ENCODE measurements around the gene COQ9. TPM values are rescaled to one million over a fixed set of nuclear protein-coding genes. Genes with fewer than 3 reads are reported as not detected.

The COQ9 gene
- total and polyA plus RNA-seq, 2 experiments from 2014 or later = 26.6 to 36.3 TPM

DNA sequence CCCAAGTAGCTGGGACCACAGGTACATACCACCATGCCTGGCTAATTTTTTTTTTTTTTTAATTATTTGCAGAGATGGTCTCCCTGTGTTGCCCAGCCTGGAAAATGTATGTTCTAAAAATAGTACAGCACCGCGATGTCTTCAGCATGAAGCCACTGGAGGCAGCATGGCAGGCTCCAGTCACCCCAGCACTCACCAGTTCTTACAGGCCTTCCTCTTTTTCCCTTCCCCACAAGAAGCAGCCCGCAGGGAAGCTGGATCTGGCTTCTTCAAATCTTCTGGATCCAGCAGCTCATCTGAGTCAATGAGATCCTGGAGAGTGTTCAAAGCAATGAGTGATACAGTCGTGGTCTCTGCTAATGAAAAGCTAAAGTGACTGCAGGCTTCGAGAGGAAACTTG is 16.3 kb upstream of the COQ9 start:
- Histone ChIP-seq H3K27me3 (ENCODE audit: insufficient read depth) (no peaks in the 10 kb centered on the region), H3K79me2 (replicated peaks; ENCODE audit: insufficient read depth) (no peaks in the 10 kb centered on the region), H2AFZ (no peak overlapping the region), H3K4me1 (ENCODE audit: insufficient read depth) (no peaks in the 10 kb centered on the region), H3K4me2 (no peak overlapping the region), H3K9me2 (ENCODE audit: insufficient read depth) (no peaks in the 10 kb centered on the region), H3K27ac (ENCODE audit: low read depth) (no peak overlapping the region), H4K20me1 (replicated peaks; ENCODE audit: insufficient read depth) (0 out of 2 replicates have a peak, but pooled peaks cover 5% of the 10 kb centered on the region), H3F3A (replicated peaks; ENCODE audit: low read depth) (no peaks in the 10 kb centered on the region), H3K36me3 (ENCODE audit: insufficient read depth) (peaks cover 68% of the 10 kb centered on the region), H3K4me3 (no peak overlapping the region)
- TF ChIP-seq ZNF114 (CRISPR knock-in tag; IDR thresholded peaks at IDR 0.05) = no peak
- TF ChIP-seq JUNB (IDR thresholded peaks at IDR 0.05; ENCODE audit: unreplicated experiment) = no peak
- TF ChIP-seq EZH2phosphoT487 (IDR thresholded peaks at IDR 0.05; ENCODE audit: unreplicated experiment) = no peak
- TF ChIP-seq NANOG (IDR thresholded peaks at IDR 0.05; ENCODE audit: borderline replicate concordance) = no peak
- TF ChIP-seq EZH2 (IDR thresholded peaks at IDR 0.05; ENCODE audit: low read depth, unreplicated experiment) = no peak
- no peak for TF ChIP-seq STAT1 (IDR thresholded peaks at IDR 0.05; ENCODE audit: unreplicated experiment)
- TF ChIP-seq, protein P1, sequence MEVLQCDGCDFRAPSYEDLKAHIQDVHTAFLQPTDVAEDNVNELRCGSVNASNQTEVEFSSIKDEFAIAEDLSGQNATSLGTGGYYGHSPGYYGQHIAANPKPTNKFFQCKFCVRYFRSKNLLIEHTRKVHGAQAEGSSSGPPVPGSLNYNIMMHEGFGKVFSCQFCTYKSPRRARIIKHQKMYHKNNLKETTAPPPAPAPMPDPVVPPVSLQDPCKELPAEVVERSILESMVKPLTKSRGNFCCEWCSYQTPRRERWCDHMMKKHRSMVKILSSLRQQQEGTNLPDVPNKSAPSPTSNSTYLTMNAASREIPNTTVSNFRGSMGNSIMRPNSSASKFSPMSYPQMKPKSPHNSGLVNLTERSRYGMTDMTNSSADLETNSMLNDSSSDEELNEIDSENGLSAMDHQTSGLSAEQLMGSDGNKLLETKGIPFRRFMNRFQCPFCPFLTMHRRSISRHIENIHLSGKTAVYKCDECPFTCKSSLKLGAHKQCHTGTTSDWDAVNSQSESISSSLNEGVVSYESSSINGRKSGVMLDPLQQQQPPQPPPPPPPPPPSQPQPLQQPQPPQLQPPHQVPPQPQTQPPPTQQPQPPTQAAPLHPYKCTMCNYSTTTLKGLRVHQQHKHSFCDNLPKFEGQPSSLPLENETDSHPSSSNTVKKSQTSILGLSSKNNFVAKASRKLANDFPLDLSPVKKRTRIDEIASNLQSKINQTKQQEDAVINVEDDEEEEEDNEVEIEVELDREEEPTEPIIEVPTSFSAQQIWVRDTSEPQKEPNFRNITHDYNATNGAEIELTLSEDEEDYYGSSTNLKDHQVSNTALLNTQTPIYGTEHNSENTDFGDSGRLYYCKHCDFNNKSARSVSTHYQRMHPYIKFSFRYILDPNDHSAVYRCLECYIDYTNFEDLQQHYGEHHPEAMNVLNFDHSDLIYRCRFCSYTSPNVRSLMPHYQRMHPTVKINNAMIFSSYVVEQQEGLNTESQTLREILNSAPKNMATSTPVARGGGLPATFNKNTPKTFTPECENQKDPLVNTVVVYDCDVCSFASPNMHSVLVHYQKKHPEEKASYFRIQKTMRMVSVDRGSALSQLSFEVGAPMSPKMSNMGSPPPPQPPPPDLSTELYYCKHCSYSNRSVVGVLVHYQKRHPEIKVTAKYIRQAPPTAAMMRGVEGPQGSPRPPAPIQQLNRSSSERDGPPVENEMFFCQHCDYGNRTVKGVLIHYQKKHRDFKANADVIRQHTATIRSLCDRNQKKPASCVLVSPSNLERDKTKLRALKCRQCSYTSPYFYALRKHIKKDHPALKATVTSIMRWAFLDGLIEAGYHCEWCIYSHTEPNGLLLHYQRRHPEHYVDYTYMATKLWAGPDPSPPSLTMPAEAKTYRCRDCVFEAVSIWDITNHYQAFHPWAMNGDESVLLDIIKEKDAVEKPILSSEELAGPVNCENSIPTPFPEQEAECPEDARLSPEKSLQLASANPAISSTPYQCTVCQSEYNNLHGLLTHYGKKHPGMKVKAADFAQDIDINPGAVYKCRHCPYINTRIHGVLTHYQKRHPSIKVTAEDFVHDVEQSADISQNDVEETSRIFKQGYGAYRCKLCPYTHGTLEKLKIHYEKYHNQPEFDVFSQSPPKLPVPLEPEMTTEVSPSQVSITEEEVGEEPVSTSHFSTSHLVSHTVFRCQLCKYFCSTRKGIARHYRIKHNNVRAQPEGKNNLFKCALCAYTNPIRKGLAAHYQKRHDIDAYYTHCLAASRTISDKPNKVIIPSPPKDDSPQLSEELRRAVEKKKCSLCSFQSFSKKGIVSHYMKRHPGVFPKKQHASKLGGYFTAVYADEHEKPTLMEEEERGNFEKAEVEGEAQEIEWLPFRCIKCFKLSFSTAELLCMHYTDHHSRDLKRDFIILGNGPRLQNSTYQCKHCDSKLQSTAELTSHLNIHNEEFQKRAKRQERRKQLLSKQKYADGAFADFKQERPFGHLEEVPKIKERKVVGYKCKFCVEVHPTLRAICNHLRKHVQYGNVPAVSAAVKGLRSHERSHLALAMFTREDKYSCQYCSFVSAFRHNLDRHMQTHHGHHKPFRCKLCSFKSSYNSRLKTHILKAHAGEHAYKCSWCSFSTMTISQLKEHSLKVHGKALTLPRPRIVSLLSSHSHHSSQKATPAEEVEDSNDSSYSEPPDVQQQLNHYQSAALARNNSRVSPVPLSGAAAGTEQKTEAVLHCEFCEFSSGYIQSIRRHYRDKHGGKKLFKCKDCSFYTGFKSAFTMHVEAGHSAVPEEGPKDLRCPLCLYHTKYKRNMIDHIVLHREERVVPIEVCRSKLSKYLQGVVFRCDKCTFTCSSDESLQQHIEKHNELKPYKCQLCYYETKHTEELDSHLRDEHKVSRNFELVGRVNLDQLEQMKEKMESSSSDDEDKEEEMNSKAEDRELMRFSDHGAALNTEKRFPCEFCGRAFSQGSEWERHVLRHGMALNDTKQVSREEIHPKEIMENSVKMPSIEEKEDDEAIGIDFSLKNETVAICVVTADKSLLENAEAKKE (CRISPR knock-in tag; IDR thresholded peaks at IDR 0.05) = no peak
- TF ChIP-seq POLR2AphosphoS5 (IDR thresholded peaks at IDR 0.05; ENCODE audit: low read depth) = no peak
- TF ChIP-seq CREB1 (CRISPR knock-in tag; IDR thresholded peaks at IDR 0.05; ENCODE audit: low read depth) = no peak
- TF ChIP-seq, protein P2, sequence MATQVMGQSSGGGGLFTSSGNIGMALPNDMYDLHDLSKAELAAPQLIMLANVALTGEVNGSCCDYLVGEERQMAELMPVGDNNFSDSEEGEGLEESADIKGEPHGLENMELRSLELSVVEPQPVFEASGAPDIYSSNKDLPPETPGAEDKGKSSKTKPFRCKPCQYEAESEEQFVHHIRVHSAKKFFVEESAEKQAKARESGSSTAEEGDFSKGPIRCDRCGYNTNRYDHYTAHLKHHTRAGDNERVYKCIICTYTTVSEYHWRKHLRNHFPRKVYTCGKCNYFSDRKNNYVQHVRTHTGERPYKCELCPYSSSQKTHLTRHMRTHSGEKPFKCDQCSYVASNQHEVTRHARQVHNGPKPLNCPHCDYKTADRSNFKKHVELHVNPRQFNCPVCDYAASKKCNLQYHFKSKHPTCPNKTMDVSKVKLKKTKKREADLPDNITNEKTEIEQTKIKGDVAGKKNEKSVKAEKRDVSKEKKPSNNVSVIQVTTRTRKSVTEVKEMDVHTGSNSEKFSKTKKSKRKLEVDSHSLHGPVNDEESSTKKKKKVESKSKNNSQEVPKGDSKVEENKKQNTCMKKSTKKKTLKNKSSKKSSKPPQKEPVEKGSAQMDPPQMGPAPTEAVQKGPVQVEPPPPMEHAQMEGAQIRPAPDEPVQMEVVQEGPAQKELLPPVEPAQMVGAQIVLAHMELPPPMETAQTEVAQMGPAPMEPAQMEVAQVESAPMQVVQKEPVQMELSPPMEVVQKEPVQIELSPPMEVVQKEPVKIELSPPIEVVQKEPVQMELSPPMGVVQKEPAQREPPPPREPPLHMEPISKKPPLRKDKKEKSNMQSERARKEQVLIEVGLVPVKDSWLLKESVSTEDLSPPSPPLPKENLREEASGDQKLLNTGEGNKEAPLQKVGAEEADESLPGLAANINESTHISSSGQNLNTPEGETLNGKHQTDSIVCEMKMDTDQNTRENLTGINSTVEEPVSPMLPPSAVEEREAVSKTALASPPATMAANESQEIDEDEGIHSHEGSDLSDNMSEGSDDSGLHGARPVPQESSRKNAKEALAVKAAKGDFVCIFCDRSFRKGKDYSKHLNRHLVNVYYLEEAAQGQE (IDR thresholded peaks at IDR 0.05; ENCODE audit: unreplicated experiment) = no peak
- TF ChIP-seq ZNF331 (CRISPR knock-in tag; IDR thresholded peaks at IDR 0.05; ENCODE audit: low read depth) = no peak
- no peak for TF ChIP-seq ETS1 (IDR thresholded peaks at IDR 0.05)
- no peak for TF ChIP-seq CTCF (conservative IDR thresholded peaks at IDR 0.05; ENCODE audit: low read depth in 2 of 2)
- no peak overlapping the region for H3K27ac Mint-ChIP-seq
- ATAC-seq (no peak), DNase-seq (ENCODE audit: low spot score) (no peak)
- no peaks in the 10 kb centered on the region; the same call in 2 of the 3 replicates for H3K9me3 Mint-ChIP-seq
- peaks cover 75% of the 10 kb centered on the region for H3K36me3 Mint-ChIP-seq (ENCODE audit: low read depth)
- H3K4me3 Mint-ChIP-seq = no peak overlapping the region
- no peaks in the 10 kb centered on the region for H3K4me1 Mint-ChIP-seq
- H3K27me3 Mint-ChIP-seq (ENCODE audit: insufficient read depth, low read depth, poor library complexity) = peaks cover 2% of the 10 kb centered on the region

Data from GM23338 (cell line).